NCI-H524 (cell line): ENCODE data around the gene AIG1.
"Not testable (repeated sequence)": the region's sequence is repeated elsewhere in the genome, so short reads cannot be mapped to it uniquely, and the experiment has no call there.

ENCODE experiments used
- DNase-seq, 2 experiments: peaks; one replicate each; lab custom pipeline; 2025; lab: John Stamatoyannopoulos, UW

AIG1 gene

DNA sequence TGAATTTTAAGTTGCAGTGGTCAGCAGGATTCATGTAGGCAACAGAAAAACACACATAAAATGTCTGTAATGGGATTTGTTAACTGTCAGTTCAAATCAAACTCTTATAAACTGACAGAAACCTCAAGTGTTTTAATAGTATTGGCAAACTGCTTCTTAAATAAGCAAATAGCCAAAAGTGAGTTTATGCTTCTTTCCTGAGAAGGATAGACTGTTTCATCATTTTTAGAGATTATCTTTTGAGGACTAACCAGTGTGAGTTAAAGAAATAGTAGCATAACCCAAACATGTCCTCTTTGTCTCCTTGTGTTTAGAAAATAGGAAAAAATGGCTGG lies 68.0 kb downstream of the AIG1 start:
- no peak for DNase-seq

DNA sequence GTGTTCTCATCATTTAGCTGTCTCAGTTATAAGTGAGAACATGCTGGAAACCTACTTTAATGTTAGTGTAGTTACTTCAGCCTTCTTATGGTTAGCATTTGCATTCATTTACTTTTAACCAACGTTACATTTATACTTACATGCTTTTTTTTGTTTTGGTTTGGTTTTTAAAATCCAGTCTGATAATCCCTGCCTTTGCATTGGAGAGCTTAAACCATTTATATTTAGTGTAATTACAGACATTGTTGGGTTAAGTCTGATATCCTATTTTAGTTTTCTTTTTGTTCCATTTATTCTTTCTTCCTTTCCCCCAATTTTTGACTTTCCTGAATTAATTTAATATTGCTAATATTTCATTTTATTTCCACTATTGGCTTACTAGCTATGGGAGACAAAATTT lies 70.2 kb downstream of the AIG1 start:
- DNase-seq: no peak

DNA sequence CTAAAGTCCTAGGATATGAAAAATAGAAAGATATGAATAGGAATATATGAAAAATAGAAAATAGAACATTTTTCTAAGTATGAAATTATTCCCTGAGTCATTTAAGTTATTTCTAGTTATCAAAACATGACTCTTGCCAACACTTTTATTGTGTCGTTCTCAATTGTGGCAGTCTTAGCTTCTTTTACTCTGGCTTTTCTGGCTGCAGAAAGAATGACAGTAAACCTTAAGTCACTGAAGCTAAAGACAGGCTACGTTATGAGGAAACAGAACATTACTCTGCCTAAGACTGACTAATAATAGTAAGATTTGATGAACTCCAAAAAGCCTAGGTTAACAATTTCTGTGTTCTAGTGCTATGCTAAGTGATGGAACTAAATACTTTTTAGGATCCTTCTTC lies 74.6 kb downstream of the AIG1 start:
- DNase-seq: no peak

DNA sequence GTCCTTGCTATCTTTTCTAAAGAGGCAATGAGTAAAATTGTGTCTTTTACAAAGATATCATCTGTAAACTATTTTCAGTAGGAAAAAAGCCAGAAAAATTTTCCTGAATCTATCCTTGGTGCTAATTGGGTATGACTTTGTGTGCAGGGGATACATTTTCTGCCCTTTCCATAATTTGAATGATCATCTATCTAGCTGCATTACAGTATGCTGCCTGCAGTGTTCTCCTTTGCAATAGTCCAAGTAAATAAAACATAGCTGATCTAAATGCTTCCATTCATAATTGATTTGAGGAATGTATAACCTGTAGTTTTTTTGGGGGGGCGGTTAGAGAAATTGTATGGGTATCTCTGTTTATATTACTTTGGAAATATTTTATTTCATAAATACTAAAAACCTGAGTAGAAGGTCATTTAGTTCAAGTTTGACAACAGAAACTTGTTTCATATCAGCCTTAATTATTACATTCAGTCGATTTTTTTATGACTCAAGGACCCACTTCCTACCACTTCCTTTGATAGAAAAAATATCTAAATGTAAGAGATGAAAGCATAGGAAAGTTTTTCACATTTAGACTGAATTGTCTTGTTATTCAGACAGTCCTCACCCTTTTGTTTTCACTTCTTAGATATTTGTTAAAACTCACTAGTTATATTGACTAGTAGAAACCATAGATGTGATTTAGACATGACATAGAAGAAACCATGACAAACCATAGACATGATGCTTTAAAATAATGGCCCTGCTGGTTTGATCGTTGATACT lies 75.3 kb downstream of the AIG1 start:
- DNase-seq: no peak

DNA sequence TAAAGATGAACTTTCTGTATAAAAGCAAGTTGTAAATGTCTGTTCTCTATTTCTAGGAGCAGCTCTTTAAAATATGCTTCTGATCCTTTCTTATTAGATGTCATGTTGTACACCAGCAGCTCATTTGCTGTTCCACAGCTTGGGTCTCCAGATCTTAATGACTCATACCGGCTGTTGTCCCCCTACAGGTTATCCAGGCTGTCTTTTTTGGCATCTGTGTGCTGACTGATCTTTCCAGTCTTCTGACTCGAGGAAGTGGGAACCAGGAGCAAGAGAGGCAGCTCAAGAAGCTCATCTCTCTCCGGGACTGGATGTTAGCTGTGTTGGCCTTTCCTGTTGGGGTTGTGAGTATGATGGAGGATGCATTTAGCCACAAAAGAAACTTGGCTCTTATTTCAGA lies 76.0 kb downstream of the AIG1 start:
- no peak for DNase-seq

DNA sequence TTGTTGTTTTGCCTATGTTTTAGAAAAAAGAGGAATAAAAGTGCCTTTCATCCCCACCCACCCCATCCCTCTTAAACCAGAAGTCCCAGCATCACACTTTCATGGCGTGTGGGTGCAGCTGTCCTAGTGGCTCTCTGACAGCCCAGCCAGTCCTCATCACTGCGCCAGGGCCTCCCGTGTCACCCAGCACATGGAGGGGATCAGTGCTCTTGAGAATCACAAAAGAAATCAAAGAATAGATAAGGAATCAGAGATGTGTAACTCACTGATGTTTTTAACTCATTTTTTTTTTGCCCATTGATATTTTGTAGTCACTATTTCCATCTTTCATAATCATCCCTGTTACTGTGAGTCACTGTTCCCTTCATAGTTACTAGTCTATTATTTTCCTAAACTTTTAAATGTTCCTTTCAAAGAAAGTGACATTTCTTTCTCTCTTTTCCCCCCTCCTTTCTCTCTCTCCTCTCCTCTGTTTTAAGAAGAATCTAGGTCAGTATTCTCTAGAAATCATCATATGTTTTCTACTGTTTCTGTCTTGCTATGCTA lies 78.6 kb downstream of the AIG1 start:
- DNase-seq: no peak

DNA sequence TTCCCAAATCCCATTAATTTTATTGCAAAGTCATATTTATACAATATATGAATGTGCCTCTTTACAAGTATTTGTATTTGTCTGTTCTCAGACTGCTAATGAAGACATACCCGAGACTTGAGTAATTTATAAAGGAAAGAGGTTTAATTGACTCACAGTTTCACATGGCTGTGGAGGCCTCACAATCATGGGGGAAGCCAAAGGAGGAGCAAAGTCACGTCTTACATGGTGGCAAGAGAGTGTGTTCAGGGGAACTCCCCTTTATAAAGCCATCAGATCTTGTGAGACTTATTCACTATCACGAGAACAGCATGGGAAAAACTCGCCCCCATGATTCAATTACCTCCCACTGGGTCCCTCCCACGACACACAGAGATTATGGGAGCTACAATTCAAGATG lies 79.2 kb downstream of the AIG1 start:
- not testable (repeated sequence) for DNase-seq

DNA sequence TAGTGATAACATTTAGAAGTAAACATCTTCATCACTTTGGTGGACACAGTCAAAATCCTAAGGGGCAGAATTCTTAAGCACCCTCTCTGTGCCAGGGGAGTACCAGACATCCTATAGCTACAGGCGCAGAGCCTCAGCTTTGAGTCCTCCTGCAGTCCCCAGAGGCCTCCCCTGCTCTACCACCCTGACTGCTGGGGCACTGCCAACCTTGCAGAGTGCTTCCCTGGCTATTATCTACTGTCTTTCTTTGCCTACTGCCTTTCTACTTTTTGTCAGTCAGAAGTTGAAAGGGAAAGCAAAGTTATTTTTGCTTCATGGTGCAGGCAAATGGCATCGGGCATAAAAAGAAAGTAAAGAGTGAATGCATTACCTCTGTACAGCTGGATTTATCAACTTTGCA lies 80.1 kb downstream of the AIG1 start:
- DNase-seq: no peak

DNA sequence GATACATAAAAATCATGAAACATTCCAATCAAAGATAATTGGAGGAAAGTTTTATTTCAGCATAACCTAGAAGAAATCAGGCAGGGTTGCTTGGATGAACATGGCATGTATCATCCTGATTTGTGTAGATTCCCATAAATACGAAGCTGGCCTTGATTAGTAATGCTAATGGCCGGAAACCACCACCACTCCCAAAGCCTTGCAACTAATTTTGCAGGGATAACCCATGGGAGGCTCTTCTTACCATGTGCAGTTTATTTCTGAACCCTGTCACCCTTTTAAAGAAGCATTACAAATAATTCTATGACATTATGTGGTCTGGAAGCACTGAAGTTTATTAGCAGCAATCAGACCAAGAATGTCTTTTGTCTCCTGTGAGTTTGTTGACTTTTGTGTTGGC lies 80.8 kb downstream of the AIG1 start:
- DNase-seq: no peak

DNA sequence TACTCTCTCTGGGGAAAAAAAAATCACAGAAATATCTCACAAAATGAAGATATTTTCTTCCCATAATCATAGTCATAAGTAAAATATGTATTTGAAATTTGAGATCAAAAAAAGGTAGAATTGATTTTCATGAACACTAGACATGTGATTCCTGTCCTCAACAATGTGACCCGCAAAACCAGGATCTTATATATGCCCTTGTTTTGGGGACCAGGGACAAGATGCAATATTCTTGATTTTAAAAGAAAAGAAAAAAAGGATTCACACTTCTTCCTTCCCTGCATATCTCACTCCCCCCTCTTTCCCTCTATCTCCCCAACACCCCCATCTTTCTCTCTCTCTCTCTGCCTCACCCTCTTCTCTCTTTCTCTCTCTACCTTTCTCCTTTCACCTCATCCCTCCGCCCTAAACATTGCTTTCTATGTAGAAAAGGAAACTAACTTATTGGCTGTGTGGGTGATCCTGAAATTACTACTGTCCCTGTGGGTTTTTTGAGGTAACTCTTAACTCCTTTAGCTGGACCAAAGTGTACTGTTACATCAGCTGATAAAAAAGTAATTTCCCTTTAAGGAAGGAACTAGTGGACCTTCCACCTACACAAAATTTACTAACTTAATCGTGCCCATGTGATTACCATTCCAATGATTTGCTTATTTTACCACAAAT lies 85.6 kb downstream of the AIG1 start:
- no peak for DNase-seq

DNA sequence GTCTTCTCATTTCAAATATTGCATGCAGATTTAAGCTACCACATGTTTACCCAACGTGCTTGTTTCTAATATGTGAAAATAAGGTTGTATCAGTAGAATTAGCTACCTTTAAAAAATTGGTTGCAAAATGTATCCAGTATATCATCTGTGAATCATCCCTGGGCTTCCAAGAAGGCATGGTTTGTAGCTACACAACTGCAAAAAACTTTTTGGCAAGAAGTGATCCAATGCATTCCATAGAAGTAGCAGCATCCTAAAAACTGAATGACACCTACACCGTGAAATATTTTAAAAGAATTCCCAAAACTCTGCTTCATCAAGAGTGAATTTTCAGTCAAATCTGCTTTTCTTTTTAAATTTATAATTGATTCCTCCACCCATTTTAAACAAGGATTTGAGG lies 89.1 kb downstream of the AIG1 start:
- DNase-seq: no peak

DNA sequence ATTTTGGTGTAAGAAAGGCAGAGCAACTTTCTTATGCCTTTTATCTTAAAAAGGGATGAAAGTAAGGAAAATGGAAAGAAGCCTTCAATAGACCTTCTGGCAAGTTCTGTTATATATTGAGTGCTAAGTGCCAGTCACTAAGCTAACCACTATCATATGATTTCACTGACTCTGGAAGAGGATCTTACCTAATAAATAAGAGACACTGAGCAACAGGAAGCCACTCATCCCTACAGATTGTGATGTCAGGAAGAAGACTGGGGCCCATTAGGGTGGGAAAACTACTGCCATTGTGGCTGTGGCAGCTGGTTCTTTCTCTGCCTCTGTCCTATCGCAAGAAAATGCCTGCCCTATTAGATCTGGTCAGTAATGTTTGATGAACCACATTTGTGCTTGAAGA lies 89.6 kb downstream of the AIG1 start:
- DNase-seq: no peak

DNA sequence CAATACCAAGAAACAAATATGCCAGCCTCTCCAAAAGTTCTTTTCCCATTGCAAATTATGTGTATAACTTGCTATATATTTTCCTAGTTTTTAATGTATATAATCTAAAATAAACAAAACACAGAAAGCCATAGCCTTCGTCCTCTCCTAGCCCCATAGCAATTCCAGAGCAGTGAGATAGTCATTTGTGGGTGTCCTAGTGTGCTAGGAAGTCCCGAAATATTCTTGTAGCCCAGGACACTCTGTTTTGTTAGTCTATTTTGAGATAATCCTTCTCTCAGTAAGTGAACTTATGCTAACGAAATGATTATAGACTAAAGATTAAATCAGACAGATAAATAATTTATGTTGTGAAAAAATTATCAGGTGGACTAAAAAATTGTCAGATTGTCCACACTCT lies 90.7 kb downstream of the AIG1 start:
- DNase-seq: no peak

DNA sequence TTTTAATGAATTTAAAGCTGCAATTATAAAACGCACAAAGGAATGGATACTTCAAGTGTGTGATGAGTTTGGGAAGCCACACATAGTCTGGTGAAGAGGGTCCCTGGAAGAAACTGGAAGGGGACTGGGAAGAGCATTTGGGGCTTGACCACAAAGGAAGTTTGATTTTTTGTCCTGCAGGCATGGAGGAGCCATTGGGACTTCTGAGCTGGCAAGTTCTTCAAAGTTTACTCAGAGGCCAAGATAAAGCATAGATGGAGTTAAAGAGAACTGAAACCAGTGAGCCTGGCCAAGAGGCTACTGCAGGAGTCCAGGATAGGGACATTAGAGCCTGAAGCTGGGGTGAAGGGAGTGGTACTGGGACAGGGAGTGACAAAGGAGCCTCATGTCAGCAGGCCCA lies 95.0 kb downstream of the AIG1 start:
- no peak for DNase-seq

DNA sequence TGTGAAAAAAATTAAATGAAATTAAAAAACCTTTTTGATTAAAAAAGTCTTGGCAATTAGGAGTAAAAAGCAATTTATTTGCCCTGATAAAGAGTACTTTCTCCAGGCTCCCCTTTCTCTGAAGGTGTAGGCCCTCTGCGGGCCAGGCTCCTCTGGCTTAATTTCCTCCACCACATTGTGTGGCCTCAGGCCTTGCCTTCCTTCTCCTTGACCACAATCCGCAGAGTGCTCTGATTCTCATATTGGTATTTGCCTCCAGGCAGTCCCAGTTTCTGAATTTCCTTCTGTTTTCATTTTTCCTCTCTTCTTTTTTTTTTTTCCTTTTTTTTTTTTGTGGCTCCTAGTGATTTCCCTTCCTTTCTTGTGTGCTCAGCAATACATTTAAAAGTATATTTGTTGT lies 96.4 kb downstream of the AIG1 start:
- no peak for DNase-seq

DNA sequence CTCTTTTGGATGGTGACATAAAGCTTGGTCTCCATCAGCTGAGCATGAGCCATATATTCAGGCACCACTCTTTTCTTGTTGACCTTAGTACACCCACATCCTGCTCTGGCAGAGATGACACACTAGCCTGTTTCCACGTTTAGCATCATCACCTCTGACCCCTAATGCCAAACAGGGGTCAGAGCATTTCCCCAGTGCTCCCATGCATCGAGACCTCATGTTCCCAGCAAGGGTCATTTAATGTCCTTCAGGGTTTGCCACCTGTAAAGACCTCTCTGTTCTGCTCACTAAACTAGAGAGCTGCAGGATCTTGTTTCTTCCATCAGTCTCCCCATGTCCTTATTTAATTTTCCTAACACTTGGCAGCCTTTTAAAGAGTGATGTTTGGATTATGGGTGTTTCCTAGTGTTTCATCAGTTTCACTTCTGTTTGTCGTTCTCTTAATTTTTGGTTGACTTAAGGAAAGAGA lies 97.5 kb downstream of the AIG1 start:
- DNase-seq: no peak

DNA sequence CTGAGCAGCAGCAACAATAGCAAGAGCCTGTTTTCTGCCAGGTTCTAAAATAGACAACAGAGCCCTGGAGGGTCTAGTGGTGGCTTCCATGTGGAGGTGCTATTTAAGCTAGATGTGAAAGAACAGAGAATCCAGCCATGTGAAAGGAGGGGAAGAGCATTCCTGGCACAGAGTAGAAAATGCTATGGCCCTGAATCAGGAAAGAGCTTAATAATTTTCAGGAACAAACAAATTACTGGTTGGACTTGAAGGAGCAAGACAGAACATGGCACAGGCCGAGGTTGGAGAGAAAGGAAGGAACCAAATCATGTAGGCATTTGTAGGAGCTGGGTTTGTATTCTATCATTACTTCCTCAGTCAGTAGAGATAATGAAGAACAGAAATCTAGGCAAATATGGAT lies 98.3 kb downstream of the AIG1 start:
- no peak for DNase-seq

DNA sequence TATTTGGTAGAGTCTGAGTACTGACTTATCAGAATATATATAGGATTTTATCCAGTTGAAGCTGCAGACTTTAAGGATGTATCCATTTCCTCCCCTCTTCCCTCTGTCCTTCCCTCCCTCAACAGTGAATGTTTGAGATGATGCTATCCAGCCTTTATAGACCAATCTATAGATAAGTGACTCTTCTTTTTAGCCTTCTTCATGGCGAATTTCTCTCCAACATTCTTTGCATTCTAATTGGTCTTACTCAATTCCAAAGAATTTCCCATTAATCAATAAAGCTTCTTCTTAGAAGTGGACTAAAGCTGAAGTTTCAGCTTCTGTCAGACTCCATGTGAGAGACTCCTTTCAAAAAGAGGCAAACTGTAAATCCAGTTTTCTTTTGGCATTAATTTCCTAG lies 99.3 kb downstream of the AIG1 start:
- DNase-seq: no peak

DNA sequence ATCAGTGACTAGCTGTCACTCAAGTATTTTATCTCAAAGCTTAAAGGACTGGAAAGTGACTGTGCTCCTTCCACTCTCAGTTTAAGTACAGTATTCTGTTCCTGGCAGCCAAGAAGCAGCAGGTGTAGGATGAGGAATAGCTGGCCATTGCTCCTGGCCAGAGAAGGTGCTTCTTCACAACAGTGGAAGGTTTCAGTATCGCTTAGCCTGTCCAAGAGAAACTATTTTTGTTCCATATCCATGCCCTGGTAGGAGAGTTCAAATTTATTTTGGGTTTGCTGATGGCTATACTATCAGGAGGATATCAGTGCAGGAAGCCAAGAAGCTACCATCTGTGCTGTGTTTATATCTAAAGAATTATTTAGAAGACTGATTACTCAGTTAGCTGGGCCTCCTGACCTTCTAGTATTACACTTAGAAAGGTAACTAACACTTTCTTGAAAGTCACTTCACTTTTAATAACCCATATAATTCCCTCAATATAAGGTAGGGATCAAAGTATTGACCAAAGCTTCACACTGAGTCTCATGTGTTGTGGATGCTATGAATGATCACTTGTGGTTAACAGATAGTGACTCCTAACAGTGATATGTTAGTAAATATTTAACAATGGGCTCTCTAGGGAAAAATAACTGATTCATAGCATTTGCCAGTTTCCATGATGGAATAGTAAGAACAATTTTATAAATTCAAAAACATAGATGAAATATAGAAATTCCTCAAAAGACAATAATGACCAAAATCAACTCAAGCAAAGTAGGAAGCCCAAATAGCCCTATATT lies 99.9 kb downstream of the AIG1 start:
- DNase-seq: peak in 1 of 2 experiments; percentile 33

DNA sequence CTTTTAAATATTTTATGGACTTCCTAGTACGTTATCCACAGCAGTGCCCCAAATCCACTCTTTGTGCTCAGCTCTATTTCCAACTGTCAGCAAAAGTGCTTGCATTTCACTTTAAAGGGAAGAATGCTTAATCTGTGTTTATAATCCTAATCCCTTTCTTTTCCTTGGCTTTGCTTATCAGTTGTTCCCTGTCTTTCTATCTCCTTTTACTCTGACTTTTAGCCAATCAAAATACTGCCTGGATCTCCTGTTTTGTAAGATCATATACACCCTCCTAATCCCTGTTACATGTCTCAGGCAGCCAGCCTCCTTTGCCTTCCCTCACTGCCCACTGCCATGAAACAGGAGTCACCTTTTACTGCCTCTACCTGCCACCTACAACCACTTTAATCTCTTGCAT lies 102.9 kb downstream of the AIG1 start:
- no peak for DNase-seq

DNA sequence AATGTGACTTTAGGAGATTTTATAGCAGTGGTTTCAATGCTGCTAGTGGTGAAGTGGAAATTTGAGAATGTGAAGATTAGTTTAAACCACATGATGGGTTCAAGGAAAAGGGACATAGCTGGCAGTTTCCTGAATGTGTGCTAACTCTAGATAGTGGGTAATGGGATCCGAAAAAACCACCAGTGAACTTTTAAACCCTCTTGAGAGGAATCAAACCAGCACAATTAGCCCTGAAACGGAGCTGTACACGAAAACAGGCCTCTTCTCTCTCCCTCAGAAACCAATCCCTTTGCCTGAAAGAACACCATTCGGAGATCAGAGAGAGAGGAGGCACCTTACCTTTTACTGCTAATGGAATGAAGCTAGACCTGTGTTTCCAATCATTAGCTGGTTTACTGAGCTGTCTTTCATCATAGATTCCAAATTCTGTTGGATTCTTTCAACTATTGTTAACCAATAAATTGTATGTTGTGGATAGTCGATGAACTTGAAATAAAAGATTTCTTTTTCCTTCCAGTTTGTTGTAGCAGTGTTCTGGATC lies 103.9 kb downstream of the AIG1 start:
- peak; percentile 49 to 85 for DNase-seq

DNA sequence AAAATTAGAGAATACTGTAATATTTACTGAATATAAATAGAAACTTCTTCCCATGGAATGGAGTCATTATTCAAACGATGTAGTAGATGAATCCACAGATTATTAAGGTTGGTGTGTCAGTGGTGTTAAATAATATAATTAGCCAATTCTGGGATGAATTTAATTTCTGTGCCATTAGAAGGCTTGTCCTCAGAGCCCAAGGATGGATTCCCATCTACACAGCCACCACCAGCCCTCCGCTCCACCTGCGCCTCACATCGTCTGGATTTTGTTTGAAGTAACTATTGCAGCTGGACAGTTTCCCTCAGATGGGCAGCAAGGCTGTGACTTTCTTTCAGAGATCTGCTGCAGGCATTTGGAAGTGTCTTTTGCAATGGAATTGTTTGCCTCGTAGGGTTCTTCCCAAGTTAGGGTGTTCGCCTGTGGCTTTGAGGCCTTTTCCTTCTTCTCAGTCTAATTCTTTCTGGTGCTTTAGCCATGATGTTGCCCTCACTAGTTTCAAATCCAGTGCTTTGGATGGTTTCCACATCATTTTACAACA lies 104.7 kb downstream of the AIG1 start:
- no peak for DNase-seq
